GM19452 (cell line): ENCODE results near the gene FARP2.
"Not testable (repeated sequence)": the region's sequence is repeated elsewhere in the genome, so short reads cannot be mapped to it uniquely, and the experiment has no call there.

Experiments
- ATAC-seq: cut with Tn5 transposase; IDR thresholded peaks from one replicate; pipeline ENCODE4 v1.9.1; 2021; ENCODE audit not compliant: unreplicated experiment

The FARP2 gene

GRCh38 chr2:241363426-241363825, 7.3 kb downstream of the FARP2 start:
- ATAC-seq = no peak

GRCh38 chr2:241364781-241365180, 8.7 kb downstream of the FARP2 start:
- ATAC-seq = no peak

DNA sequence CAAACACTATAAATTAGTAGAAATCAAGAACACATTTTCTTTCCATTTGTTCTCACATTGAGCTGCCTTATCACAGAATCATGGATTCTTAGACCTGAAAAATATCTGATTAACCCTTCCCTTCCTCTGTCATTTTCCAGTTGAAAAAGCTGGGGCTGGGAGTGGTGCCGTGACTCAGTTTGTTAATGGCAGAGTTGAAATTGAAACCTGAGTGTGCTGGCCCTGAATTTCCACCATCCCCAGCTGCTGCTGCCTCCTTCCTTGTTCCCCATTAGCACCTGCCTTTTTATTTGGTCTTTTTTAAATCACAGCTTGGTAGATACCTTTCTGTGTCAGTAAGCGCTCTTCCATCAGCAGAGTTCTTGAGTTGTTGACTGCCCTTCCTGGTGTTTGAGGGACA, 10.6 kb downstream of the FARP2 start:
- ATAC-seq = no peak

GRCh38 chr2:241368643-241369042, 12.6 kb downstream of the FARP2 start:
- no peak for ATAC-seq

GRCh38 chr2:241372361-241372992, 16.4 kb downstream of the FARP2 start:
- ATAC-seq = no peak

GRCh38 chr2:241373446-241373845, 17.4 kb downstream of the FARP2 start:
- no peak for ATAC-seq

DNA sequence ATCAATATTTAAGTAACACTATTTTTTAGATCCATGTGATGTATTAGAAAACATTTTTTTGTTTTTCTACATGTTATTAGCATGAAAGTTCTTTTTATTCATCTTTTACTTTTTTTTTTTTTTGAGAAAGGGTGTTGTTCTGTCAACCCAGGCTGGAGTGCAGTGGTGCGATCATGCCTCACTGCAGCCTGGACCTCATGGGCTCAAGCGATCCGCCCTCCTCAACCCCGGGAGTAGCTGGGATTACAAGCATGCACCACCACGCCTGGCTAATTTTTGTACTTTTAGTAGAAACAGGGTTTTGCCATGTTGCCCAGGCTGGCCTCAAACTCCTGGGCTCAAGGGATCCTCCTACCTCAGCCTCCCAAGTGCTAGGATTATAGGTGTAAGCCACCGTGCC, 17.8 kb downstream of the FARP2 start:
- not testable (repeated sequence) for ATAC-seq

GRCh38 chr2:241375300-241375699, 19.2 kb downstream of the FARP2 start:
- no peak for ATAC-seq

GRCh38 chr2:241376808-241377207, 20.7 kb downstream of the FARP2 start:
- ATAC-seq = no peak

- ATAC-seq = no peak
Observed at GRCh38 chr2:241378816-241379215, 22.7 kb downstream of the FARP2 start.

GRCh38 chr2:241379481-241380480, 23.7 kb downstream of the FARP2 start:
- ATAC-seq = no peak

GRCh38 chr2:241381872-241382271, 25.8 kb downstream of the FARP2 start:
- no peak for ATAC-seq

DNA sequence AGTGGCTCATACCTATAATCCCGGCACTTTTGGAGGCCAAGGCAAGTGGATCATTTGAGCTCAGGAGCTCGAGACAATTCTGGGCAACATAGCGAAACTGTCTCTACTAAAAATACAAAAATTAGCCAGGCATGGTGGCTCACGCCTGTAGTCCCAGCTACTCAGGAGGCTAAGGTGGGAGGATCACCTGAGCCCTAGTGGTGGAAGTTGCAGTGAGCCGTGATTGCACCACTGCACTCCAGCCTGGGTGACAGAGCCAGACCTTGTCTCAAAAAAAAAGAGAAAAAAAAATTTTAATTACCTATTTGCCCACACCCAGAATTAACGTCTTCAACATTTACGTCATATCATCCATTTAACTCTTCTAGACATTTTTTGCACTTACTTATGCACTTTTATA, 29.4 kb downstream of the FARP2 start:
- ATAC-seq = not testable (repeated sequence)

DNA sequence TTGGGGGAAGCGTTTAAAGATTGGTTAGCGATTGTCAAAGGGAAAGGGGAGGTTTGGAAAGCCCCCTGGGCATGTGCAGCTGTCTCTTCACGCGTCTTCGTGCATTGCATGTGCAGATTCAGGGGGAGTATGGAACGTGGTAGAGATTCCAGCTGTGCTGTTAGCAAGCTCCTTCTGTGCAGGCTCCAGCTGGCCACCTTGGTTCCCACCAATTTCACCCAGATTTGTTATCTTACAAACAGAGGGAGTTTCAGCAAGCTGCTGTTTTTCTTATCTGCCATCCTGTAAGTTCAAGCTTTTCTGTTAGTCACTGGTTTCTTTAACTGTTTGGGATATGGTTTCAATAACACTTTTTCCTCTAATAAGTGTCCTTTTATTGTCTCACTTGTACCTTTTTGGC, 30.4 kb downstream of the FARP2 start:
- ATAC-seq = no peak

DNA sequence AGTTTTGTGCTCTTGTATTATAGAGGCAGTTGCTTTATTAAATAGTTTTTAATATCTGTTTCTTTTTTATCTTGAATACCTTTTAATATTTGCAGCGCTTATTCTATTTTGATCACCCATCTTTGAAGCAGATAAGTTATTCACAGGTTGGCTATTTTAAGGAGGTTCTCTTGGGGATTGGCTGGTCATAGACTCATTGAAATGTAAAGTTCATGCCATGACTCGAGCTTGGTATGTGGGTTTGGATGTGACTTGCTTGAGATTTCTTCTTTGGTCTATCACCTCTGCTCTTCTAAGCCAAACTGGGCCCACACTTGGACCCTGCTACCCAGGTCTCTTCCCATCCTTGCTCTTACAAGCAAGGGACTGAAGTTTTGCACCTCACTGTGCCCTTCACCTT, 33.6 kb downstream of the FARP2 start:
- no peak for ATAC-seq

DNA sequence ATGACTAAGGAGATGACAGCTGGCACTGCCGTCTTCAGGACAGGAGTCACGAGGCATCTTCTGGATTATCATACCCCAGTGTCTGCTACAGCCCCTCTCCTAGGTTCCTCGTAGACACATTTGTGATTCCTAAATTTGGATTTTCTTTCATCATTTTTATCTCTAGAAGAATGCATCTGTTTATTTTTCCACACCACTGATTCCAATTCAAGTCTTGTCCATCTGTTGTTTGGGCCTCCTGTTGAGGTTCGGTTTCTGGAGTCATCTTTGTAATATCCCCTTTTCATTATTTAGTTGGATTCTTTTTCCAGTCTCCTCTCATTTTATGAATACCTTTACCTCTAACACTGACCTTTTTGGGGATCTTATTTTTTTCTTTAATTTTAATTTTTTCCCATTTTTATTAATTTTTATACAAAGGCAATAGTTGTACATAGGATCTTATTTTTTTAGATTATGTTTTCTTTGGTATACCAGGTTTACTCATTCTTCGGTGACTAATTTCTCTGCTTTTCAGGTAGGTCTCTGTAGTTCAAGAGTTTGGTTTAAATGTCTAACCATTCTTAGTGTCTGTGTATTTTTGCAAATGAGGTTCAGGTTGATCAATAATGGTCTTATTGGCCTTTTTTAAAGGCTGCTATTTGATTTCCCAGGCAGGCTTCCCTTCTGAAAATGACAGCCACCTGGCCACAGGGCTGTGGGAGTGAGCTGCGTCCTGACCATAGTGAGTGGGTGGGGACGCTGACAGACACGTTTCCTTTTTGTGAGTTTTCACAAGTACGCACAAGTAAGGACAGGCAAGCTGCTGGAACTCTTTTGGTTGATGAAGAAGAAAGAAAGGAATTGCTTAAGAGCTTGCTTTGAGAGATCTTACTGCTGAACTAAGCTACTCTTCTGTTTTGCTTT, 34.5 kb downstream of the FARP2 start:
- no peak for ATAC-seq

- ATAC-seq = no peak
Observed at GRCh38 chr2:241391892-241392665, 36.0 kb downstream of the FARP2 start.

DNA sequence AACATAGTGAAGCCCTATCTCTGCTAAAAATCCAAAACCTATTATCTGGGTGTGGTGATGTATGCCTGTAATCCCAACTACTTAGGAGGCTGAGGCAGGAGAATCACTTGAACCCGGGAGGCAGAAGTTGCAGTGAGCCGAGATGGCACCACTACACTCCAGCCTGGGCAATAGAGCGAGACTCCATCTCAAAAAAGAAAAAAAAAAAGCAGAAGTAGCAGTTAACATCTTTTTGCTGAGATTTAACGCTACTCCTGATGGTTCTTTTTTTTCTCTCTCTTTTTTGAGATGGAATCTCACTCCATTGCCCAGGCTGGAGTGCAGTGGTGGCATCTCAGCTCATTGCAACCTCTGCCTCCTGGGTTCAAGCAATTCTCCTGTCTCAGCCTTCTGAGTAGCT, 36.7 kb downstream of the FARP2 start:
- ATAC-seq = not testable (repeated sequence)

GRCh38 chr2:241393524-241394196, 37.6 kb downstream of the FARP2 start:
- no peak for ATAC-seq

DNA sequence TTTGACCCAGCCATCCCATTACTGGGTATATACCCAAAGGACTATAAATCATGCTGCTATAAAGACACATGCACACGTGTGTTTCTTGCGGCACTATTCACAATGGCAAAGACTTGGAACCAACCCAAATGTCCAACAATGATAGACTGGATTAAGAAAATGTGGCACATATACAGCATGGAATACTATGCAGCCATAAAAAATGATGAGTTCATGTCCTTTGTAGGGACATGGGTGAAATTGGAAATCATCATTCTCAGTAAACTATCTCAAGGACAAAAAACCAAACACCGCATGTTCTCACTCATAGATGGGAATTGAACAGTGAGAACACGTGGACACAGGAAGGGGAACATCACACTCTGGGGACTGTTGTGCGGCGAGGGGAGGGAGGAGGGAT, 40.7 kb downstream of the FARP2 start:
- not testable (repeated sequence) for ATAC-seq
